22Rv1 (cell line): Measurements from ENCODE around the gene C16orf54.

Experiments
- CTCF ChIP-seq: fragments of 450-650 bp; IDR thresholded peaks from 2 replicates; pipeline ENCODE4 v1.5.1; 2017; ENCODE audit warnings: mild to moderate bottlenecking
- ZFX ChIP-seq: fragments of 450-650 bp; IDR thresholded peaks from 2 replicates; pipeline ENCODE4 v1.6.1; 2017; ENCODE audit warnings: antibody characterized with exemption, borderline replicate concordance

DNA sequence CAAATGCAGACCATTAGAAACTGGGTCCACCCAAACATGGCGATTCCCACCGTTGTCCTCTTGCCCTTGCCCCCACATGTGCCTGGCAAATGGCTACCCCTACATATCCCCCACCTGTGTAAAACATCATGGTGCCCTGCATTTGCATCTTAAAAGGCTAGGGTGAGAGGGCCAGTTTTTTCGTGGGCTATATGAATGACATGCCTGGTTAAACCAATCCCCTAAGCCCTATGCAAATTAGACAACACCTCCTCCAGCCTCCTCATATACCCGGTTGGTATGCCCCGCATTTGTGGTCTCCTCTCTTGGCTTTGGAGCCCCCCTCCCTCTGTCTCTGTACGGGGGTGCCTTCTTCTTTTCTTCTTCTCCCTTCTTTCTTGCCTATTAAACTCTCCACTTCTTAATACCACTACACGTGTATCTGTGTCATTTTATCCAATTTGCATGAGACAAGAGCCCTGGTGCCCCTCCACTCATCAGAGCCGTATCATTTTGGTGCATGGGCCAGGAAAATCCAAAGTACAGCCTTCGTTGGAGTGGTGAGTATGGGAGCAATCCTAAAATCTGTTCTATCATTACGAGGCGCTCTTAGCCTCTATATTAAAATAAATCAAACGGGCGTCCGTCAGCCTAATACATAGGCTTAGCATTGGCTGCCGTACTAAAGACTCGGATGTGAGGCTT is 36.7 kb downstream of the C16orf54 start:
- TF ChIP-seq CTCF (no peak), ZFX (no peak)
